Measurements from ENCODE around the gene KLHL10. TPM values are rescaled to one million over a fixed set of nuclear protein-coding genes. Genes with fewer than 3 reads are reported as not detected.
A peak's percentile ranks its signal among the peaks of the same experiment; 100 is the strongest.

Gene KLHL10
- total and polyA plus RNA-seq, 2 of the 13 experiments (the other 11 are each of a cell fraction or from before 2014, with no cell fraction given): 0.04 to 0.08 TPM

DNA sequence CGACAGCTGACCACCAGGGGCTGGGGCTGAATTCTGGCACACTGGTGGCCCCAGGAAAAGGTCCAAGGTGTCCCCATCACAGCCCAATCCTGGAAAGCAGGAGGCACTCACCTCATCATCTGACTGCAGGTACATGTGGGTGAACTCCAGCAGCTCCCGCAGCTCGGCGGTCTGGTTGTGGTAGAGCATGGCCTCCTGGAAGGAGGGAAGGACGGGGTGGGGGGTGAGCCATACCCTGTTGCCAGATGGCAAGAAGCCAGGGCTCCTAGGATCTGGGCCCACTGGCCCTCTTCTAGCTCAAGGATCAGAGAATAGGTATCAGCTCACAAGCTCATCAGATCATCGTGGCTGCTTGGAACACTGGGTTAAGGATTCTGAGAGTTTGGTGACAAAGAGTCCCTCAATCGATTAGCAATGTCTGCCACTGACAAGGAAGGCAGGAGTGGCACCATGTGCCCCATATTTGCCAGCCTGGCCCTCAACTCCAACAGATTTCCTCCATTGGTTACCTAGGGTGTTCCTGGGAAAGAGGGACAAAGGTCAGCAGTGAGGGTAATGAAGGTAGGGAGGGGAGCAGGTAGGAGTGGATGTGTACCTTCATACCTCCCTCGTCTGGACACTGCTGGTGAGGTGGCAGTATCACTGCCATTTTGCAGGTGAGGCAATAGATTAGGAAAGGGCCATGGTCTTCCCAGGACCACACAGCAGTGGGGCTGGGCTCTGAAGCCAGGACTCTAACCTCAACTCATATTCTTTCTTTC, 30.8 kb upstream of the KLHL10 start:
- 93% methylated on average over 8 of the region's 8 CpGs for WGBS (ENCODE audit: low lambda C conversion rate)
- H3K27ac ChIP-seq (ENCODE audit: extremely low read length, insufficient read depth, low read length): no peak overlapping the region
- H3K79me2 ChIP-seq (ENCODE audit: insufficient read depth, low read length): peaks cover 16% of the 10 kb centered on the region
- H2AFZ ChIP-seq (ENCODE audit: low read length): no peak overlapping the region
- ATAC-seq (no peak), FAIRE-seq (no peak), DNase-seq (ENCODE audit: low spot score) (no peak)
- peaks cover 8% of the 10 kb centered on the region in 2 experiments; a peak in 2 of 5 replicates for H3K36me3 ChIP-seq (replicated peaks in 1 of 2; ENCODE audit: control insufficient read depth in 1 of 2, insufficient read depth in 2 of 2, low read length in 2 of 2)
- H3K4me1 ChIP-seq (ENCODE audit: insufficient read depth, low read length): peaks cover 36% of the 10 kb centered on the region
- CTCF ChIA-PET (ENCODE audit: low intra/inter-chr PET ratio, low total read pairs): no interaction called here
- in situ Hi-C loops (cut with HindIII; ENCODE audit: extremely low pct_ligation_motif_present, low pct_unique_long_range_greater_than_20kb) (no loop called here), intact Hi-C loops (cut with micrococcal nuclease; ENCODE audit: unreplicated experiment) (no loop called here)
- no peaks in the 10 kb centered on the region for H4K20me1 ChIP-seq (ENCODE audit: insufficient read depth, low read length)
- H3K9me3 ChIP-seq (ENCODE audit: low read length): no peaks in the 10 kb centered on the region
- no peak overlapping the region for H3K4me3 ChIP-seq (replicated peaks in 1 of 3; ENCODE audit: insufficient read depth in 1 of 3, low read depth in 2 of 3, low read length in 3 of 3)
- no peaks in the 10 kb centered on the region for H3K27me3 ChIP-seq (ENCODE audit: control insufficient read depth in 1 of 2, insufficient read depth in 2 of 2, low read length in 2 of 2)
- H3K9ac ChIP-seq (ENCODE audit: insufficient read depth, low read depth, low read length): no peak overlapping the region
- no peak overlapping the region for H3K4me2 ChIP-seq (ENCODE audit: low read depth, low read length)
- TF ChIP-seq EP300 (IDR thresholded peaks at IDR 0.05; ENCODE audit: low read depth in 2 of 2, low read length in 2 of 2) (no peak), EP300 (CRISPR knock-in tag; IDR thresholded peaks at IDR 0.05; ENCODE audit: borderline replicate concordance) (0 out of 2 replicates have a peak, but pooled peaks have one; percentile 14), WIZ (CRISPR knock-in tag; IDR thresholded peaks at IDR 0.05) (no peak), ZC3H13 (CRISPR knock-in tag; IDR thresholded peaks at IDR 0.05) (peak; percentile 53; the same call in 1 of the 2 replicates), PHF8 (CRISPR knock-in tag; IDR thresholded peaks at IDR 0.05) (0 out of 2 replicates have a peak, but pooled peaks have one; percentile 17), POLR2G (IDR thresholded peaks at IDR 0.05; ENCODE audit: low read depth, low read length) (peak; percentile 44; the same call in 1 of the 2 replicates), POLR2AphosphoS5 (IDR thresholded peaks at IDR 0.05; ENCODE audit: low read depth, low read length) (peak; percentile 43), TBP (CRISPR knock-in tag; IDR thresholded peaks at IDR 0.05) (no peak), NFKB2 (CRISPR knock-in tag; IDR thresholded peaks at IDR 0.05; ENCODE audit: borderline replicate concordance) (0 out of 2 replicates have a peak, but pooled peaks have one; percentile 34), SP140L (CRISPR knock-in tag; IDR thresholded peaks at IDR 0.05; ENCODE audit: borderline replicate concordance) (no peak), AGO2 (optimal IDR thresholded peaks at IDR 0.05; ENCODE audit: low read depth, low read length) (peak; percentile 50), AKAP8 (CRISPR knock-in tag; IDR thresholded peaks at IDR 0.05) (peak; percentile 46; the same call in 1 of the 2 replicates)
- TF ChIP-seq, protein P1, sequence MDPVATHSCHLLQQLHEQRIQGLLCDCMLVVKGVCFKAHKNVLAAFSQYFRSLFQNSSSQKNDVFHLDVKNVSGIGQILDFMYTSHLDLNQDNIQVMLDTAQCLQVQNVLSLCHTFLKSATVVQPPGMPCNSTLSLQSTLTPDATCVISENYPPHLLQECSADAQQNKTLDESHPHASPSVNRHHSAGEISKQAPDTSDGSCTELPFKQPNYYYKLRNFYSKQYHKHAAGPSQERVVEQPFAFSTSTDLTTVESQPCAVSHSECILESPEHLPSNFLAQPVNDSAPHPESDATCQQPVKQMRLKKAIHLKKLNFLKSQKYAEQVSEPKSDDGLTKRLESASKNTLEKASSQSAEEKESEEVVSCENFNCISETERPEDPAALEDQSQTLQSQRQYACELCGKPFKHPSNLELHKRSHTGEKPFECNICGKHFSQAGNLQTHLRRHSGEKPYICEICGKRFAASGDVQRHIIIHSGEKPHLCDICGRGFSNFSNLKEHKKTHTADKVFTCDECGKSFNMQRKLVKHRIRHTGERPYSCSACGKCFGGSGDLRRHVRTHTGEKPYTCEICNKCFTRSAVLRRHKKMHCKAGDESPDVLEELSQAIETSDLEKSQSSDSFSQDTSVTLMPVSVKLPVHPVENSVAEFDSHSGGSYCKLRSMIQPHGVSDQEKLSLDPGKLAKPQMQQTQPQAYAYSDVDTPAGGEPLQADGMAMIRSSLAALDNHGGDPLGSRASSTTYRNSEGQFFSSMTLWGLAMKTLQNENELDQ (CRISPR knock-in tag; IDR thresholded peaks at IDR 0.05; ENCODE audit: borderline replicate concordance): no peak
- TF ChIP-seq, protein P2, sequence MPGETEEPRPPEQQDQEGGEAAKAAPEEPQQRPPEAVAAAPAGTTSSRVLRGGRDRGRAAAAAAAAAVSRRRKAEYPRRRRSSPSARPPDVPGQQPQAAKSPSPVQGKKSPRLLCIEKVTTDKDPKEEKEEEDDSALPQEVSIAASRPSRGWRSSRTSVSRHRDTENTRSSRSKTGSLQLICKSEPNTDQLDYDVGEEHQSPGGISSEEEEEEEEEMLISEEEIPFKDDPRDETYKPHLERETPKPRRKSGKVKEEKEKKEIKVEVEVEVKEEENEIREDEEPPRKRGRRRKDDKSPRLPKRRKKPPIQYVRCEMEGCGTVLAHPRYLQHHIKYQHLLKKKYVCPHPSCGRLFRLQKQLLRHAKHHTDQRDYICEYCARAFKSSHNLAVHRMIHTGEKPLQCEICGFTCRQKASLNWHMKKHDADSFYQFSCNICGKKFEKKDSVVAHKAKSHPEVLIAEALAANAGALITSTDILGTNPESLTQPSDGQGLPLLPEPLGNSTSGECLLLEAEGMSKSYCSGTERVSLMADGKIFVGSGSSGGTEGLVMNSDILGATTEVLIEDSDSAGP (CRISPR knock-in tag; IDR thresholded peaks at IDR 0.05; ENCODE audit: borderline replicate concordance): 0 out of 2 replicates have a peak, but pooled peaks have one; percentile 0
- TF ChIP-seq, protein P3, sequence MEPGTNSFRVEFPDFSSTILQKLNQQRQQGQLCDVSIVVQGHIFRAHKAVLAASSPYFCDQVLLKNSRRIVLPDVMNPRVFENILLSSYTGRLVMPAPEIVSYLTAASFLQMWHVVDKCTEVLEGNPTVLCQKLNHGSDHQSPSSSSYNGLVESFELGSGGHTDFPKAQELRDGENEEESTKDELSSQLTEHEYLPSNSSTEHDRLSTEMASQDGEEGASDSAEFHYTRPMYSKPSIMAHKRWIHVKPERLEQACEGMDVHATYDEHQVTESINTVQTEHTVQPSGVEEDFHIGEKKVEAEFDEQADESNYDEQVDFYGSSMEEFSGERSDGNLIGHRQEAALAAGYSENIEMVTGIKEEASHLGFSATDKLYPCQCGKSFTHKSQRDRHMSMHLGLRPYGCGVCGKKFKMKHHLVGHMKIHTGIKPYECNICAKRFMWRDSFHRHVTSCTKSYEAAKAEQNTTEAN (CRISPR knock-in tag; conservative IDR thresholded peaks at IDR 0.05): no peak
- TF ChIP-seq, protein P4, sequence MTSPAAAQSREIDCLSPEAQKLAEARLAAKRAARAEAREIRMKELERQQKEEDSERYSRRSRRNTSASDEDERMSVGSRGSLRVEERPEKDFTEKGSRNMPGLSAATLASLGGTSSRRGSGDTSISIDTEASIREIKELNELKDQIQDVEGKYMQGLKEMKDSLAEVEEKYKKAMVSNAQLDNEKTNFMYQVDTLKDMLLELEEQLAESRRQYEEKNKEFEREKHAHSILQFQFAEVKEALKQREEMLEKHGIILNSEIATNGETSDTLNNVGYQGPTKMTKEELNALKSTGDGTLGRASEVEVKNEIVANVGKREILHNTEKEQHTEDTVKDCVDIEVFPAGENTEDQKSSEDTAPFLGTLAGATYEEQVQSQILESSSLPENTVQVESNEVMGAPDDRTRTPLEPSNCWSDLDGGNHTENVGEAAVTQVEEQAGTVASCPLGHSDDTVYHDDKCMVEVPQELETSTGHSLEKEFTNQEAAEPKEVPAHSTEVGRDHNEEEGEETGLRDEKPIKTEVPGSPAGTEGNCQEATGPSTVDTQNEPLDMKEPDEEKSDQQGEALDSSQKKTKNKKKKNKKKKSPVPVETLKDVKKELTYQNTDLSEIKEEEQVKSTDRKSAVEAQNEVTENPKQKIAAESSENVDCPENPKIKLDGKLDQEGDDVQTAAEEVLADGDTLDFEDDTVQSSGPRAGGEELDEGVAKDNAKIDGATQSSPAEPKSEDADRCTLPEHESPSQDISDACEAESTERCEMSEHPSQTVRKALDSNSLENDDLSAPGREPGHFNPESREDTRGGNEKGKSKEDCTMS (CRISPR knock-in tag; conservative IDR thresholded peaks at IDR 0.05): no peak
- POLR2A ChIA-PET: interaction anchor here (0.7 to 1.1 kb wide), 2 partner anchors 21 to 29 kb away, joined by 3 read pairs; partner anchors contain the start of gene JUP
- BruUV-seq (replicated peaks): no TSS peak
